ACC112 (cell line): ENCODE data around the gene FBRS.

ENCODE experiments used
- H2AFZ ChIP-seq: fragments of 200-600 bp; sonication (generic); one replicate; pipeline ENCODE4 v1.6.0; 2017; ENCODE audit warnings: antibody characterized with exemption, low read length; ENCODE audit not compliant: unreplicated experiment
- H3K27ac ChIP-seq: fragments of 200-600 bp; sonication (generic); 2 replicates; pipeline ENCODE4 v1.5.1; 2014; ENCODE audit warnings: low read depth, mild to moderate bottlenecking, antibody characterized with exemption, low read length, moderate library complexity
- H3K27me3 ChIP-seq: fragments of 200-600 bp; sonication (generic); 2 replicates; pipeline ENCODE4 v1.6.1; 2014; ENCODE audit warnings: mild to moderate bottlenecking, antibody characterized with exemption, low read length, moderate library complexity, mixed read lengths; ENCODE audit not compliant: insufficient read depth
- H3K36me3 ChIP-seq: fragments of 200-600 bp; sonication (generic); 2 replicates; pipeline ENCODE4 v1.6.1; 2016; ENCODE audit warnings: mild to moderate bottlenecking, antibody characterized with exemption, low read length, moderate library complexity, mixed read lengths; ENCODE audit not compliant: insufficient read depth
- H3K4me1 ChIP-seq: fragments of 200-600 bp; sonication (generic); one replicate; pipeline ENCODE4 v1.6.1; 2016; ENCODE audit warnings: low read length, mixed read lengths; ENCODE audit not compliant: insufficient read depth, unreplicated experiment, control insufficient read depth
- H3K4me3 ChIP-seq: fragments of 200-600 bp; sonication (generic); 2 replicates; pipeline ENCODE4 v1.5.1; 2014; ENCODE audit warnings: mild to moderate bottlenecking, low read depth, low read length
- H3K79me2 ChIP-seq: fragments of 200-600 bp; sonication (generic); one replicate; pipeline ENCODE4 v1.6.0; 2016; ENCODE audit warnings: low read length; ENCODE audit not compliant: control insufficient read depth, unreplicated experiment, insufficient read depth

The FBRS gene

GRCh38 chr16:30645727-30646126 lies 12.5 kb upstream of the FBRS start:
- no peaks in the 10 kb centered on the region for H3K27me3 ChIP-seq
- no peaks in the 10 kb centered on the region for H3K79me2 ChIP-seq
- H2AFZ ChIP-seq = no peak overlapping the region
- H3K4me1 ChIP-seq = no peaks in the 10 kb centered on the region
- H3K27ac ChIP-seq = no peak overlapping the region
- no peaks in the 10 kb centered on the region for H3K36me3 ChIP-seq
- no peak overlapping the region for H3K4me3 ChIP-seq

GRCh38 chr16:30647274-30647571 lies 11.0 kb upstream of the FBRS start:
- Histone ChIP-seq H3K4me1 (peaks cover 2% of the 10 kb centered on the region), H3K27me3 (no peaks in the 10 kb centered on the region), H3K27ac (no peak overlapping the region), H3K36me3 (no peaks in the 10 kb centered on the region), H3K4me3 (no peak overlapping the region), H3K79me2 (peaks cover 7% of the 10 kb centered on the region), H2AFZ (no peak overlapping the region)

- peak overlapping the region; percentile 69 for H3K27ac ChIP-seq
- H2AFZ ChIP-seq = peak overlapping the region; percentile 100
- H3K4me1 ChIP-seq = peaks cover 6% of the 10 kb centered on the region
- H3K27me3 ChIP-seq = no peaks in the 10 kb centered on the region
- peaks cover 8% of the 10 kb centered on the region for H3K79me2 ChIP-seq
- peak overlapping the region; percentile 100 for H3K4me3 ChIP-seq
- H3K36me3 ChIP-seq = no peaks in the 10 kb centered on the region
Measured at GRCh38 chr16:30649725-30650368, 8.4 kb upstream of the FBRS start.

- H3K4me1 ChIP-seq = peaks cover 6% of the 10 kb centered on the region
- peaks cover 8% of the 10 kb centered on the region for H3K79me2 ChIP-seq
- peak within 1 kb of the TSS; percentile 100 for H2AFZ ChIP-seq
- H3K27ac ChIP-seq = peak within 1 kb of the TSS; percentile 78
- no peaks in the 10 kb centered on the region for H3K27me3 ChIP-seq
- peak within 1 kb of the TSS; percentile 100 for H3K4me3 ChIP-seq
- H3K36me3 ChIP-seq = no peaks in the 10 kb centered on the region; the same call in 1 of the 2 replicates
Measured at GRCh38 chr16:30650369-30651123, 7.7 kb upstream of the FBRS start, which contains the start of gene PRR14. PRR14 (plus strand) TSS chr16:30650960; CDS start chr16:30651646, 686 bp downstream.

GRCh38 chr16:30651124-30652004 lies 6.9 kb upstream of the FBRS start:
- Histone ChIP-seq H3K4me3 (peak overlapping the region; percentile 100), H3K4me1 (peaks cover 6% of the 10 kb centered on the region), H2AFZ (peak overlapping the region; percentile 96), H3K36me3 (no peaks in the 10 kb centered on the region; the same call in 1 of the 2 replicates), H3K79me2 (peaks cover 8% of the 10 kb centered on the region), H3K27me3 (no peaks in the 10 kb centered on the region), H3K27ac (peak overlapping the region; percentile 78)

- peak overlapping the region; percentile 100 for H3K4me3 ChIP-seq
- no peaks in the 10 kb centered on the region; the same call in 1 of the 2 replicates for H3K36me3 ChIP-seq
- peaks cover 8% of the 10 kb centered on the region for H3K79me2 ChIP-seq
- H3K4me1 ChIP-seq = peaks cover 6% of the 10 kb centered on the region
- H3K27ac ChIP-seq = no peak overlapping the region
- H3K27me3 ChIP-seq = no peaks in the 10 kb centered on the region
- peak overlapping the region; percentile 69 for H2AFZ ChIP-seq
Measured at GRCh38 chr16:30652005-30652296, 6.3 kb upstream of the FBRS start.

GRCh38 chr16:30652718-30653117 lies 5.5 kb upstream of the FBRS start:
- peaks cover 11% of the 10 kb centered on the region for H3K4me1 ChIP-seq
- peak overlapping the region; percentile 100; the same call in 1 of the 2 replicates for H3K4me3 ChIP-seq
- peaks cover 8% of the 10 kb centered on the region for H3K79me2 ChIP-seq
- no peak overlapping the region for H2AFZ ChIP-seq
- no peaks in the 10 kb centered on the region for H3K27me3 ChIP-seq
- no peaks in the 10 kb centered on the region; the same call in 1 of the 2 replicates for H3K36me3 ChIP-seq
- H3K27ac ChIP-seq = no peak overlapping the region

- Histone ChIP-seq H3K27ac (no peak overlapping the region), H3K4me1 (peaks cover 11% of the 10 kb centered on the region), H3K27me3 (no peaks in the 10 kb centered on the region), H3K79me2 (peaks cover 12% of the 10 kb centered on the region), H2AFZ (no peak overlapping the region), H3K4me3 (no peak overlapping the region), H3K36me3 (no peaks in the 10 kb centered on the region; the same call in 1 of the 2 replicates)
Measured at GRCh38 chr16:30654856-30655255, 3.4 kb upstream of the FBRS start.

GRCh38 chr16:30655815-30656347 lies 2.4 kb upstream of the FBRS start:
- no peak overlapping the region for H3K27ac ChIP-seq

GRCh38 chr16:30656388-30656787 lies 1.8 kb upstream of the FBRS start:
- H3K36me3 ChIP-seq = no peaks in the 10 kb centered on the region; the same call in 1 of the 2 replicates
- H3K79me2 ChIP-seq = peaks cover 27% of the 10 kb centered on the region
- peaks cover 16% of the 10 kb centered on the region for H3K4me1 ChIP-seq
- no peaks in the 10 kb centered on the region for H3K27me3 ChIP-seq
- no peak overlapping the region for H2AFZ ChIP-seq
- H3K4me3 ChIP-seq = no peak overlapping the region
- H3K27ac ChIP-seq = no peak overlapping the region

More at GRCh38 chr16:30655815-30656347, 2.4 kb upstream of the FBRS start:
- H3K27me3 ChIP-seq = no peaks in the 10 kb centered on the region
- no peak overlapping the region for H3K4me3 ChIP-seq
- H2AFZ ChIP-seq = no peak overlapping the region
- H3K36me3 ChIP-seq = no peaks in the 10 kb centered on the region; the same call in 1 of the 2 replicates
- peaks cover 11% of the 10 kb centered on the region for H3K4me1 ChIP-seq
- peaks cover 22% of the 10 kb centered on the region for H3K79me2 ChIP-seq
